A673 (cell line): ENCODE results near the gene MRM2.

Experiments
- EZH2 ChIP-seq: fragments of 200-600 bp; sonication (generic); IDR thresholded peaks from 2 replicates; pipeline ENCODE4 v1.6.1; 2017; ENCODE audit warnings: borderline replicate concordance, low read depth, mild to moderate bottlenecking, mixed read lengths, antibody characterized with exemption, low read length; ENCODE audit not compliant: poor library complexity, severe bottlenecking
- TF ChIP-seq, protein P1 (sequence below): fragments of 300-800, 200-600 bp; sonication (generic); conservative IDR thresholded peaks from 2 replicates; pipeline ENCODE4 v1.5.1; 2017; ENCODE audit warnings: low read depth, mild to moderate bottlenecking, antibody characterized with exemption, low read length, moderate library complexity, mixed read lengths

DNA sequence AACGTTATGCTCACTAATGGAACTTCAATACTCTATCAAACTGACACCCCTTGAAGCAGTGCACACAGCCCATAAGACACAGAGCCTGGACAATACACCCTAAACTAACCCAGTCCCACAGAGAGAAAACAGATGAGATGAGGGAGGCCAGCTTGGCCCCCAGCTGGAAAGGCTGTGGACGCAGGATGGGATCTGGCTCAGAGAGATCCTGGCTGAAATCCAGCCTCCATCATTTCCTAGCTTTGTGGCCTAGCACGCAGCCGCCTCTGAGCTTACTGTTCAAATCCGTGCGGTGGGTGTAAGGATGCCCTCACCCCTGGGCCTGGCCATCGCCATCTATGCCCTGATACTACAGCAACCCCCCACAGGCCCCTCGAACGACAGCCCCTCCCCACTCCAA is 39.5 kb upstream of the MRM2 start:
- no peak for TF ChIP-seq EZH2
- TF ChIP-seq, protein P1, sequence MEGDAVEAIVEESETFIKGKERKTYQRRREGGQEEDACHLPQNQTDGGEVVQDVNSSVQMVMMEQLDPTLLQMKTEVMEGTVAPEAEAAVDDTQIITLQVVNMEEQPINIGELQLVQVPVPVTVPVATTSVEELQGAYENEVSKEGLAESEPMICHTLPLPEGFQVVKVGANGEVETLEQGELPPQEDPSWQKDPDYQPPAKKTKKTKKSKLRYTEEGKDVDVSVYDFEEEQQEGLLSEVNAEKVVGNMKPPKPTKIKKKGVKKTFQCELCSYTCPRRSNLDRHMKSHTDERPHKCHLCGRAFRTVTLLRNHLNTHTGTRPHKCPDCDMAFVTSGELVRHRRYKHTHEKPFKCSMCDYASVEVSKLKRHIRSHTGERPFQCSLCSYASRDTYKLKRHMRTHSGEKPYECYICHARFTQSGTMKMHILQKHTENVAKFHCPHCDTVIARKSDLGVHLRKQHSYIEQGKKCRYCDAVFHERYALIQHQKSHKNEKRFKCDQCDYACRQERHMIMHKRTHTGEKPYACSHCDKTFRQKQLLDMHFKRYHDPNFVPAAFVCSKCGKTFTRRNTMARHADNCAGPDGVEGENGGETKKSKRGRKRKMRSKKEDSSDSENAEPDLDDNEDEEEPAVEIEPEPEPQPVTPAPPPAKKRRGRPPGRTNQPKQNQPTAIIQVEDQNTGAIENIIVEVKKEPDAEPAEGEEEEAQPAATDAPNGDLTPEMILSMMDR = no peak
